ENCODE measurements around the gene CHCT1. TPM values are rescaled to one million over a fixed set of nuclear protein-coding genes. Genes with fewer than 3 reads are reported as not detected.
"Not testable (repeated sequence)": the region's sequence is repeated elsewhere in the genome, so short reads cannot be mapped to it uniquely, and the experiment has no call there.

The CHCT1 gene
- not detected in 2 replicates for total RNA-seq (2014; rRNA removed; shearing (Covaris generic))

GRCh38 chr17:60422162-60422665 is at the start of gene CHCT1:
CHCT1 (plus strand) TSS chr17:60422489; CDS start chr17:60422593, 104 bp downstream.
- no peaks in the 10 kb centered on the region; the same call in none of the 2 replicates for H3K9me3 ChIP-seq (replicated peaks)
- peak within 1 kb of the TSS; percentile 39 for H3K4me3 ChIP-seq
- H3K36me3 ChIP-seq: no peaks in the 10 kb centered on the region
- H3K4me1 ChIP-seq (replicated peaks): peaks cover 9% of the 10 kb centered on the region
- no peaks in the 10 kb centered on the region for H3K27me3 ChIP-seq (replicated peaks)
- no peak within 1 kb of the TSS for H3K27ac ChIP-seq
- no peak for DNase-seq (ENCODE audit: low read depth in 1 of 2, low spot score in 2 of 2)

DNA sequence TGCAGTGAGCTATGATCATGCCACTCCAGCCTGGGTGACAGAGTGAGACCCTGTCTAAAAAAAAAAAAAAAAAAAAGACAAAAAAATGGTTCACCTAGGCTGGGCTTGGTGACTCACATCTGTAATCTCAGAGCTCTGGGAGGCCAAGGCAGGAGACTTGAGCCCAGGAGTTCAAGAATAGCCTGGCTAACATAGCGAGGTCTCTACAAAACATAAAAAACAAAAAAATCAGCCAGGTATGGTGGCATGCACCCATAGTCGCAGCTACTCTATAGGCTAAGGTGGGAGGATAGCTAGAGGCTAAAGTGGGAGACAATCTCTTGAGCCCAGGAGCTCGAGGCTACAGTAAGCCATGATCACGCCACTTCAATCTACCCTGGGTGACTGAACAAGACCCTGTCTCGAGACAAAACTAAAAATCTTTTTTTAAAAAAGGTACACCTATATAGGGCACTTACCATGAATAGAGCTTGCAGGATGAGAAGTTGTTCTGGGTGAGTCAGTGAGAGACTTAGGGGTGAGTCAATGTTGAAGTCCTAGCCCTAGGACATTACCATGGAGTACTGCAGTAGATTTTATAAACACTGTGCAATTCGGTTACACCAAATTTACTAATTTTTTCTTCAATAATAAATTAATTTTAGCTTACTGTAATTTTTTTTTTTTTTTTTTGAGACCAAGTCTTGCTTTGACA is 49.4 kb upstream of the CHCT1 start:
- DNase-seq (ENCODE audit: low read depth in 1 of 2, low spot score in 2 of 2): no peak
- peaks cover 26% of the 10 kb centered on the region for H3K4me1 ChIP-seq (replicated peaks)
- H3K9me3 ChIP-seq (replicated peaks): no peaks in the 10 kb centered on the region
- no peaks in the 10 kb centered on the region for H3K27me3 ChIP-seq (replicated peaks)
- no peaks in the 10 kb centered on the region for H3K36me3 ChIP-seq
- peak overlapping the region; percentile 15; the same call in 1 of the 2 replicates for H3K27ac ChIP-seq
- H3K4me3 ChIP-seq: no peak overlapping the region

DNA sequence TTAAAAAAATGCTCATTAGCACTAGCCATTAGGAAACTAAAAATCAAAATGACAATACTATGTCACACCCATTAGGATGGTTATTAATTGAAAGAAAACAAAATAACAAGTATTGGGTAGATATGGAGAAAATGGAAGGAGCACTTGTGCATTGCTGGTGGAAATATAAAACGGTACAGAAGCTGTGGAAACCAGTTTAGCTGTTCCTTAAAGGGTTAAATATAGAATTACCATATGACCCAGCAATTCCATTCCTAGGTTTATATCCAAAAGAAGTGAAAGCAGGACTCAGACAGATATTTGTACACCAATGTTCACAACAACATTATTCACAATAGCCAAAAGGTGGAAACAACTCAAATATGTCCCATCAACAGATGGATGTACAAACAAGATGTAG is 44.1 kb upstream of the CHCT1 start:
- not testable (repeated sequence) for H3K4me1 ChIP-seq (replicated peaks)

GRCh38 chr17:60379461-60379860 is 42.8 kb upstream of the CHCT1 start:
- H3K4me3 ChIP-seq; H3K36me3 ChIP-seq; H3K9me3 ChIP-seq (replicated peaks); H3K27ac ChIP-seq; DNase-seq (ENCODE audit: low read depth in 1 of 2, low spot score in 2 of 2); H3K27me3 ChIP-seq (replicated peaks); H3K4me1 ChIP-seq (replicated peaks): not testable (repeated sequence)

More for the DNA sequence above, 44.1 kb upstream of the CHCT1 start:
- not testable (repeated sequence) for H3K27ac ChIP-seq; H3K4me3 ChIP-seq; H3K27me3 ChIP-seq (replicated peaks); DNase-seq (ENCODE audit: low read depth in 1 of 2, low spot score in 2 of 2); H3K9me3 ChIP-seq (replicated peaks); H3K36me3 ChIP-seq

- no peak for DNase-seq (ENCODE audit: low read depth in 1 of 2, low spot score in 2 of 2)
- Histone ChIP-seq H3K9me3 (replicated peaks) (no peaks in the 10 kb centered on the region), H3K4me3 (no peak overlapping the region), H3K27ac (no peak overlapping the region), H3K27me3 (replicated peaks) (no peaks in the 10 kb centered on the region), H3K36me3 (peaks cover 12% of the 10 kb centered on the region; the same call in 1 of the 2 replicates), H3K4me1 (replicated peaks) (peaks cover 12% of the 10 kb centered on the region)
These were observed 40.3 kb upstream of the CHCT1 start for GRCh38 chr17:60381958-60382357.

- Histone ChIP-seq H3K27ac (no peak overlapping the region), H3K4me1 (replicated peaks) (peaks cover 13% of the 10 kb centered on the region), H3K27me3 (replicated peaks) (no peaks in the 10 kb centered on the region), H3K4me3 (no peak overlapping the region), H3K9me3 (replicated peaks) (no peaks in the 10 kb centered on the region), H3K36me3 (peaks cover 12% of the 10 kb centered on the region; the same call in 1 of the 2 replicates)
- DNase-seq (ENCODE audit: low read depth in 1 of 2, low spot score in 2 of 2): no peak
These were observed 38.9 kb upstream of the CHCT1 start for GRCh38 chr17:60383379-60383778.

DNA sequence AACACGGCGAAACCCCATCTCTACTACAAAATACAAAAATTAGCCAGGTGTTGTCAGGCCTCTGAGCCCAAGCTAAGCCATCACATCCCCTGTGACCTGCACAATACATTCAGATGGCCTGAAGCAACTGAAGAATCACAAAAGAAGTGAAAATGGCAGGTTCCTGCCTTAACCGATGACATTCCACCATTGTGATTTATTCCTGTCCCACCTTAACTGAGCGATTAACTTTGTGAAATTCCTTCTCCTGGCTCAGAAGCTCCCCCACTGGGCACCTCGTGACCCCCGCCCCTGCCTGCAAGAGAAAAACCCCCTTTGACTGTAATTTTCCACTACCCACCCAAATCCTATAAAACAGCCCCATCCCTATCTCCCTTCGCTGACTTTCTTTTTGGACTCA is 37.4 kb upstream of the CHCT1 start:
- DNase-seq (ENCODE audit: low read depth in 1 of 2, low spot score in 2 of 2); H3K4me3 ChIP-seq; H3K27ac ChIP-seq; H3K9me3 ChIP-seq (replicated peaks); H3K27me3 ChIP-seq (replicated peaks): not testable (repeated sequence)
- Histone ChIP-seq H3K4me1 (replicated peaks) (peaks cover 22% of the 10 kb centered on the region), H3K36me3 (peaks cover 12% of the 10 kb centered on the region; the same call in 1 of the 2 replicates)

DNA sequence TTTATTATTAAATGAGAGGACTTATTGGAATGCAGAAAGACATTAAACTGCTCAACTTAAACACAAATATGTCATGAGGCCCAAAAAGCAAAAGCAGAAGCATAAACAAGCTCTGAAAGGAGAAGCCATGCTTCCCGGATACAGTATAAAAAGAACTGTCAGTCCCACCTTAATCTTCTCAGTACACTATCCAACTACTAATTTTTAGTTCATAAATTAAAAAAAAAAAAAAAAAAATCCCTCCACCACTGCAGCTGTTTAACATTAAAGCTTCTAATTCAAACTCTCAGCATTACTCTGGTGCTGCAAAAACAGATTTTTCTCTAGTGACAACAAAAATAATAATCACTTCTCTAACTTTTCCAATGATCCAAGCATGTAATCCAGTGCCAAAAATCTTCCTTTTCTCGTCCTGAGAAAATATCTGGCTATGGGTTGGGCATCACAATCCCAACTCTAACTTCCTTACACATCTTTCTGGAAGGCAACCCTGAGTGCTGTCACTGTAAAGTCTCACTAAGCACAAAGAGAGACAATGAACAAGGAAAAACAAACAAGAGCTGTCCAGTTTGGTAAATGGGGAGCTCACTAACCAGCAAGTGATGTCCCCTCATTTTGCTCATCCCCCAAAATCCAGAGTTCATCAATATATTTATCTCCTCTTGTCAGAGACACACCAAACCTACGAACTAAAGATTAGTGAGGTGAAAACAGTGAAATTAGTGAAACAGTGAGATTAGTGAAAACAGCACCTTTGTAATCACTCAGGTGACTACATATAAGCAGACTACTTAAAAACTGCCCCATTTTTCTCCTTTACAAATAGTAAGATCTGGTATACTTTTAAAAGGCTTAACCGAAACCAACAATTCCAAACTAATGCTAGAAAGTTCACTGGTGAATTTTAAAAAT is 35.9 kb upstream of the CHCT1 start:
- H3K4me1 ChIP-seq (replicated peaks): peaks cover 34% of the 10 kb centered on the region
- no peaks in the 10 kb centered on the region for H3K27me3 ChIP-seq (replicated peaks)
- H3K9me3 ChIP-seq (replicated peaks): no peaks in the 10 kb centered on the region
- DNase-seq (ENCODE audit: low read depth in 1 of 2, low spot score in 2 of 2): no peak
- H3K36me3 ChIP-seq: peaks cover 13% of the 10 kb centered on the region
- no peak overlapping the region for H3K27ac ChIP-seq
- no peak overlapping the region for H3K4me3 ChIP-seq

DNA sequence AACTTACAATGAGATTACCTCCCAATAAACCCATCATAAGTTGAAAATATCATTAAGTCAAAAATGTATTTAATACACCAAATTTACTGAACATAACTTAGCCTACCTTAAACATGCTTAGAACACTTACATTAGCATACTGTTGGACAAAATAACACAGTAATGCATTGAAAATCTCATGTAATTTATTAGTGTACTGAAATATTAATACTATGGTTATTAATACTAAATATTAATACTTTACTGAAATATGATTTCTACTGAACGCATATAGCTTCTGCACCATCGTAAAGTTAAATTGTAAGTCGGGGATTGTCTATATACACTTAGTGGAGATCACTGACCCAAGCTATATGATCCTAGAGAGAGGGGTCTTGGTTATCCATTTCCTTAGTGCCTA is 34.6 kb upstream of the CHCT1 start:
- H3K27me3 ChIP-seq (replicated peaks): no peaks in the 10 kb centered on the region
- H3K27ac ChIP-seq: no peak overlapping the region
- H3K4me3 ChIP-seq: no peak overlapping the region
- peaks cover 34% of the 10 kb centered on the region for H3K4me1 ChIP-seq (replicated peaks)
- no peaks in the 10 kb centered on the region for H3K9me3 ChIP-seq (replicated peaks)
- DNase-seq (ENCODE audit: low read depth in 1 of 2, low spot score in 2 of 2): no peak
- H3K36me3 ChIP-seq: peaks cover 16% of the 10 kb centered on the region

DNA sequence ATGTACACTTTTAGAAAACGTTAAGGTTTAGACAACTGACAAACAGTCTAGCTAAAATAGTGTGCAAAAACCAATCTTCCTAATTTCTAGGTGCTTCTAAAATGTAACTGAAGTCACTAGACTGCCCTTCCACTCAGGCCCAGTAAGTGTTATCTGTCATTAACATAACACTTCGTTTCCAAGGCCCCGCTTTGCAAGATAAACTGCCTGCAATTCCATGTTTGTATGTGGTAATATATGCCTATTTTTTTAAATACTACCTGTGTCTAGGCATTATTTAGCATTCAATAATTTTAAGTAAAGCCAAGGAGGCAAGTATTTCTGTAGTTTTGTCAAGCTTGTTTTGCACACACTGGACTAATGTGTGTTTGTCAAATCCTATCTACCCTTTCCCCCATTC is 33.5 kb upstream of the CHCT1 start:
- no peak for DNase-seq (ENCODE audit: low read depth in 1 of 2, low spot score in 2 of 2)
- Histone ChIP-seq H3K27me3 (replicated peaks) (no peaks in the 10 kb centered on the region), H3K27ac (no peak overlapping the region), H3K9me3 (replicated peaks) (no peaks in the 10 kb centered on the region), H3K4me3 (no peak overlapping the region), H3K36me3 (peaks cover 12% of the 10 kb centered on the region; the same call in 1 of the 2 replicates), H3K4me1 (replicated peaks) (peaks cover 37% of the 10 kb centered on the region)

GRCh38 chr17:60390186-60390585 is 32.1 kb upstream of the CHCT1 start:
- Histone ChIP-seq H3K27me3 (replicated peaks) (no peaks in the 10 kb centered on the region), H3K9me3 (replicated peaks) (no peaks in the 10 kb centered on the region), H3K27ac (no peak overlapping the region), H3K36me3 (peaks cover 7% of the 10 kb centered on the region; the same call in 1 of the 2 replicates), H3K4me3 (peak overlapping the region; percentile 77), H3K4me1 (replicated peaks) (peaks cover 33% of the 10 kb centered on the region)
- DNase-seq (ENCODE audit: low read depth in 1 of 2, low spot score in 2 of 2): peak in 1 of 2 experiments; percentile 34

GRCh38 chr17:60390925-60391470 is 31.3 kb upstream of the CHCT1 start:
- Histone ChIP-seq H3K9me3 (replicated peaks) (no peaks in the 10 kb centered on the region), H3K4me3 (peak overlapping the region; percentile 77), H3K27ac (peak overlapping the region; percentile 65), H3K27me3 (replicated peaks) (no peaks in the 10 kb centered on the region), H3K36me3 (peaks cover 4% of the 10 kb centered on the region; the same call in 1 of the 2 replicates), H3K4me1 (replicated peaks) (peaks cover 30% of the 10 kb centered on the region)
- peak in 1 of 2 experiments; percentile 62 for DNase-seq (ENCODE audit: low read depth in 1 of 2, low spot score in 2 of 2)

GRCh38 chr17:60391471-60392041 is 30.7 kb upstream of the CHCT1 start:
- H3K27me3 ChIP-seq (replicated peaks): no peaks in the 10 kb centered on the region
- no peaks in the 10 kb centered on the region for H3K9me3 ChIP-seq (replicated peaks)
- H3K4me1 ChIP-seq (replicated peaks): peaks cover 27% of the 10 kb centered on the region
- peak overlapping the region; percentile 65 for H3K27ac ChIP-seq
- H3K4me3 ChIP-seq: peak overlapping the region; percentile 77
- DNase-seq (ENCODE audit: low read depth in 1 of 2, low spot score in 2 of 2): peak in 1 of 2 experiments; percentile 68
- peaks cover 4% of the 10 kb centered on the region; the same call in 1 of the 2 replicates for H3K36me3 ChIP-seq
